GM18867 (cell line): ENCODE results near the gene EXT2.

Source experiments
- ATAC-seq: cut with Tn5 transposase; IDR thresholded peaks from one replicate; pipeline ENCODE4 v1.9.1; 2021; ENCODE audit warnings: mild to moderate bottlenecking, moderate library complexity; ENCODE audit not compliant: unreplicated experiment

The EXT2 gene

DNA sequence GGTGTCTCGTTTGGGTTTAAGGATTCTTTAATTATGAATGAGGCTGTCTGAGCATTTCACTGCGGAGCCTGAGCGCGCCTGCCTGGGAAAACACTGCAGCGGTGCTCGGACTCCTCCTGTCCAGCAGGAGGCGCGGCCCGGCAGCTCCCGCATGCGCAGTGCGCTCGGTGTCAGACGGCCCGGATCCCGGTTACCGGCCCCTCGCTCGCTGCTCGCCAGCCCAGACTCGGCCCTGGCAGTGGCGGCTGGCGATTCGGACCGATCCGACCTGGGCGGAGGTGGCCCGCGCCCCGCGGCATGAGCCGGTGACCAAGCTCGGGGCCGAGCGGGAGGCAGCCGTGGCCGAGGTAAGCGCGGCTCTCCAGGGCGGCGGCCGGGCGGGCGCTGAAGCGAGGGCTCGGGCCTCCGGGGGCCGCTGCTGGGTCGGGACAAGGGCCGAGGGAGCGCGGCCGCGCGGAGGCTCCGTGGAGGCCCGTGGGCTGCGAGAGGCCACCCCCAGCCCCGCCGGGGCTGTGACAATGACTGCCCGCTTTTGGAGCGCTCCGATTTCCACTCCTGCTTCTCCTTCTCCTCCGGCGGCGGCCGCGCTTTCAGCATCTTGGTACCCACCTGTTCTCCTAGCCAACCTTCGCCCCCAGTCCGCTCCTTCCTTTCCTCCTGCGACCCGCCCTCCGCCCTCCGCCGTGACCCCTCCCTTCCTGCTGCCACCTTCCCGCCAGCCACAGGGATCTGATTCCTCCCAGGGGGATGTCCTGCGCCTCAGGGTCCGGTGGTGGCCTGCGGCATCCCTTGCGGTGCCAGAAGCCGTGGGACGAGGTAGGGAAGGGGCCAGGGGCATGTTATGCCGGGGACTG, at the start of gene EXT2:
Gene EXT2 (plus strand): TSS at position 173 of the 854 bp plus-strand sequence. CDS start 12,035 bp downstream, outside the sequence.
- peak; percentile 96 for ATAC-seq

DNA sequence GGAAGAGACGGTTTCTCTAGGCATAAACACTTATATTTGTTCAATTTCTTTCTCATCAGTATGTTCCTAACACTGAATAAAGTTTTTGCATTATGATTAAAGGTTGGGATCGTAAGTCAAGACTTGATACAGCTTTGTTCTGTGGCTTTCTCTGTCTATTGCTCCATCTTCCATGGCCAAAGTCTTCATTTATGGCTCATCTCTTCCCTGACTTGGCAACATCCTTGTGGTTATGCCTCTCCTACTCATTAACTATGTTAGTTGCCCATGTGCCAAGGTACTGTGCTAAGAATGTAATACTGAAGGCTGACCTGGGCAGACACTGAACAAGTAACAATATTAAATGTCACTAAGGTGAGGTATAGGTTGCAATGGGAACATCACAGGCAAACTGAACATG, 49.3 kb upstream of the EXT2 start:
- no peak for ATAC-seq

DNA sequence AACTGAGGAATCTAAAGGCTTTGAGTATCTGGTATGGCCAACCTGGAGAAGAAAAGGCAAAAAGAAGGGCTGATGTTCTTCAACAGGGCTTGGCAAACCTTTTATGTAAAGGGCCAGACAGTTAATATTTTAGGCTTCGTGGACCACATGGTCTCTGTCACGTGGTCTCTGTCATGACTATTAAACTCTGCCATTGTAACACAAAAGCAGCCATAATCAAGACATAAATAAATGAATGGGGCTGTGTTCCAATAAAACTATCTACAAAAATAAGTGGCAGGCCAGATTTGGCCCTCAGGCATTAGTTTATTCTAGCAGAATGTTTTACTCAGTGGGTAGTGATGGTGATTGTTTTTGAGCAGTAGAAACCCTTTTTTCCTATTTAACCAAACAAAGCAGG, 48.2 kb upstream of the EXT2 start:
- no peak for ATAC-seq

DNA sequence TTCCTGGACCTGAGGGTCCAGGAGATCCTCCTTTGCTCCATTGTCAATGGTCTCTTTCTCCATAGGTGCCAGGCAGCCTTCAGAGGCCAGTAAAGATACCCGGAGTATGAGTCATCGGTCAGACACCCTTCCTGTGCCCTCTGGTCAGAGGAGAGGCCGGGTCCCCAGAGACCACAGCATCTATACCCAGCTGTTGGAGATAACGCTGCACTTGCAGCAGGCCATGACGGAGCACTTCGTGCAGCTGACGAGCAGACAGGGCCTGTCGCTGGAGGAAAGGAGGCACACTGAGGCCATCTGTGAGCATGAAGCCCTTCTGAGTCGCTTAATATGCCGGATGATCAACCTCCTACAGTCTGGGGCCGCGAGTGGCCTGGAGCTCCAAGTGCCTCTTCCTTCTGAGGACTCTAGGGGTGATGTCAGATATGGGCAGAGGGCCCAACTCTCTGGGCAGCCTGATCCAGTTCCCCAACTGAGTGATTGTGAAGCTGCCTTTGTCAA, 47.5 kb upstream of the EXT2 start, which contains the start of gene ACCSL:
Gene ACCSL (plus strand): TSS at position 51 of the 501 bp plus-strand sequence. CDS start 56 bp downstream, at position 107.
- no peak for ATAC-seq

DNA sequence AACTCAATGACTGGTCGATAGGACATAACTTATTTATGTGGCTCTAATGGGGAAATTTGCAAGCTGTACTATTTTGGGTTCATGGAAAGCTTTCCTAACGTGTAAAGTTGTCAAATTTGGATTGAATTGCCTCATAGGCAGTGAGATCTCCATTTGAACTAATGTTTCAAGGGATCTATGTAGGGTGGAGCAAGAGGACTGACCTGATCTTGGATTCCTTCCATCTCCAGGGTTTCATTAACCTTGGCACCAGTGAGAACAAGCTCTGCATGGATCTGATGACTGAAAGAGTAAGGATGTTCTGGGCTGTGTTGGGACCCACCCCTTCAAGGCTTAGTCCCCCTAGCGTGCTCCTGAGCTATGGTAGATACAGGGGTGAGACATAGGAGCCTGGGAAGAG, 45.6 kb upstream of the EXT2 start:
- ATAC-seq = no peak

DNA sequence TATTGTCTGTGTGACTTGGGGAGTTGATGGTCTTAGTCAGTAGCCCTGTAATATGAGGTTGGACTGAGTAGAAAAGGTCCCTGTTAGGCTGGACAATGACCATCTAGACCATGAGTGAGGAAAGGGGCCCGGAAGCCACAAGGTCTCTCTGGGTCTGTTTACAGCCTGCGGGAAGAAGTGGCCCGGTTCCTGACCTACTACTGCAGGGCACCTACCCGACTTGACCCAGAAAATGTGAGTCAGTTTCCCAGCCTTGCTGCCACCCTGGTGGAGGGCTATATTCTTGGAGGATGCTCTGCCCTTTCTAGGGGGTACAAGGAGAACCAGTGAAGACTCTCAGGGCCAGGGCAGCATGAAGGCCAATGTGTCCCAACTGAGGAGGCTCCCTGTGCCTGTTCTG, 44.3 kb upstream of the EXT2 start:
- ATAC-seq = no peak

DNA sequence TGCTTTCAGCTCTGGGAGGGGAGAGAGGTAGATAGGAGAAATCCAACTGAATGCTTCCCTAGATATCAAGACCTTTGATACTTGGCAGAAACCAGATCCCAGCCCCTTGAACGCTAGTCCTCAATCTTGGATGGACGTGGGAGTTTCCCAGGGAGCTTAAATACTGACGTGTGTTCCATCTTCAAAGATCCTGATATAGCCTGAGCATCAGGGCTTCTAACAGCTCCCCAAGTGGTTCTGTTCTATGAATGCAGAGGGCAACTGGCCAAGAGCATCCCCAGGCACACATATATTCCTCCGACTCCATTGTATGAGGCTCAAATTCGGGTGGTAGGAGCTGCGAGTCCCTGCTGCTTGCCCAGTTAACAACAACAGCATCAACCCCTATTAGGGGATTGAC, 38.1 kb upstream of the EXT2 start:
- ATAC-seq = no peak

DNA sequence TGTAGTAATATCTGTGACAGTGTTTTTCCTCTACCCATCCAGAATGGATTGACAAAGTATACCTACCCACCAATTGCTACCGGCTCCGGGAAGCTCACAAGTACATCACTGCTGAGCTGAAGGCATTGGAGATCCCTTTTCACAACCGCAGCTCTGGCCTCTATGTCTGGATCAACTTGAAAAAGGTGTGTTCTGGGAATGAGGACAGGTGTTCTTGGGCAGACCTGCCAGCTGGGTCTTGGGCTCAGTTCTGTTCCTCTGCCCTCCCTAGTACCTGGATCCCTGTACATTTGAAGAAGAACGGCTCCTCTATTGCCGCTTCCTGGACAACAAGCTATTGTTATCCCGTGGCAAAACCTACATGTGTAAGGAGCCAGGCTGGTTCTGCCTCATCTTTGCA, 37.2 kb upstream of the EXT2 start:
- ATAC-seq = no peak

DNA sequence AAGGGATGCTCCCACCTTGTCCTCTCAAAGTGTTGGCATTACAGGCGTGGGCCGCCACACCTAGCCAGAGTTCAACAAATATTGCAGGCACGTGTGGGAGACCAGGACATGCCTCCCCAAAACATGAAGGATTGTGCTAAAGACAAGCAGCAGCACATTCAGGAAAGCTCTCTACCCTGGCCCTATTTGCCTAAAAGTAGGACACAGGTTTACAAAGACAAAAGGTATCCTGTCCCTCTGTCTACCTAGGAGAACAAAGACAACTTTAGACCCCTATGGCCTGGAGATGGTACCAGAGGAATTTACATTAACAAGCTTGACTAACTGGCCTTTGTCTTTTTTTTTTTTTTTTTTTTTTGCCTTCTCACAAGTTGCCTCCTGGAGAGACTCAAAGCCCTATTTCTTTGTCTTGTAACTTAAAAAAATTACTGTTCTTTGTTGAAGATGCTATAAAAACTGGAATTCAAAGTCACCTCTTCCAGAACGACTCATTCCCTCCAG, 30.3 kb upstream of the EXT2 start:
- no peak for ATAC-seq

DNA sequence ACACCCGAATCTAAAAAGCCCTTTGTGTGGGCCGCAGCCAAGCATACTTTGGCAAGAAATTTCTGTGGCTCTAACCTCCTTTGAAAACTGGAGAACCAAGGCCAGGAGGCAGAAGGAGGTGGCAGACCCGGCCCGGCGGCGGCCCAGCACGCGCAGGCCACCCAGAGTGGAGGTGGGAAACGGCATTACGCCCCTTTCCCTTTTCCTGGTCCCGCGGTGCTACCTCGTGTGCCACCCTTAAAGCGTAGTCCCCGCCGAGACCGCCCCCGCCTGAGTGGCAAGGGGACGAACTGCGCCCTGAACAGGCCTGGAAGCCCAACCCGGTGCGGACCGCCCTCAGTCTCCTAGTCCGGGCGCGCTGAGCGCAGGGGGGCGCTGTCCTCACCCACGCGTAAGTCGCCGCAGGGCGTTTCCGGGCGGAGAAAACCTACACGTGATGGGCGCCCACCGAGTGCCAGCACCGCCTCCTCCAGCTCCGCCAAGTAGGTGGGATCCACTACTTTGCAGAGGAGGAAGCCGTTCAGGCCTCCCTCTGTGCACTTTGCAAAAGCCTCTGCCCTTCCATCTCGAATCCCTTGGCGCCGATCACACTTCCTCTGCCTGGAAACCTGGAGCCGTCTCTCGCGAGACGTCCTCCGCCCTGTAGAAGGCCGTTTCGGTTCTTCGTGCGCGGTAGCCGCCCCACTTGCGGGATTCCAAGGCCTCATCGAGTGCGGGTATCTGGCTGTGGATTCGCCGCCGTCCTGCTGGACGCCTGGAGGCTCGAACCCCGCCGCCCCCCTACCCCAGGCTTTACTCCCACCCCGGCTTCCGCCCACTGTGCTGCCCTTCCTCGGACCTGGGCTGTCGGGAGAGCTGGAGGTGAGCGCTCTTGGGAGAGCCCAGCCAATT, 29.4 kb upstream of the EXT2 start, which contains the start of gene ACCS:
Gene ACCS (plus strand): TSS at position 430 of the 891 bp plus-strand sequence. CDS start 1,358 bp downstream, outside the sequence.
- ATAC-seq = peak; percentile 97

DNA sequence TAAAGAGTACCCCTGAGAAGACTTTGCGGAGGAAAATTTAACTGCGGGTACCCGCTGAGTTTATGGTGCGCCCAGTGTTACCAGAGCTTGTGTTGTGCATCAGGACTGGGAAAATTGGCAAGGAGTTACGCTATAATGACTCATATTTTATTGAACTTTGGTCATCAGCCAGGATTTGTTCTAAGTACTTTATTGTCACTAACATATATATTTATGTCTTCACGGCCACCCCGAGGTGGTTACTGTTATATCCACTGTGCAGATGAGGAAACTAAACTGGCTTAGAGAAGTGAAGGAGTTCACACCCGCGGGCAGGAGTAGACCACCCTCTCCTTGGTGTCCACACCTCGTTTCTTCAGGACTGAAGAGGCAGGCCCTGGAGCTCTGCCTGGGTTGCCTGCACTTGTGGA, 28.7 kb upstream of the EXT2 start:
- no peak for ATAC-seq

DNA sequence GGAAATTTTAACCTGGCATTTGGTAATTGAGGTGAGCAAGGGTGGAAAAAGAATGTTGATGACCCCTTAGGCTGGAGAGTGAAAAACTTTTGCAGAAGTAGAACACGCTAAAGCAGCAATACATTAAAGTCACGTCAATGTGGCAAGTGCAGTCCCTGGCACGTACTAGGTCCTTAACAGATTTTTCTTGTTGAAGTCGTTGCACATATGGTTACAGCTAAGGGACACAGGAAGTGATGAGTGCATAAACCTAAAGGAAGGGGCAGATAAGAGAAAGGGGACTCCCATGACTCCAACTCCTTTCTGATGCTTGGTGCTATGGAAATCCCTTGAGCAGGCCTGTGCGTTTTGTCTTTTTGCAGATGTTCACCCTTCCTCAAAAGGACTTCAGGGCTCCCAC, 28.2 kb upstream of the EXT2 start:
- ATAC-seq = no peak

DNA sequence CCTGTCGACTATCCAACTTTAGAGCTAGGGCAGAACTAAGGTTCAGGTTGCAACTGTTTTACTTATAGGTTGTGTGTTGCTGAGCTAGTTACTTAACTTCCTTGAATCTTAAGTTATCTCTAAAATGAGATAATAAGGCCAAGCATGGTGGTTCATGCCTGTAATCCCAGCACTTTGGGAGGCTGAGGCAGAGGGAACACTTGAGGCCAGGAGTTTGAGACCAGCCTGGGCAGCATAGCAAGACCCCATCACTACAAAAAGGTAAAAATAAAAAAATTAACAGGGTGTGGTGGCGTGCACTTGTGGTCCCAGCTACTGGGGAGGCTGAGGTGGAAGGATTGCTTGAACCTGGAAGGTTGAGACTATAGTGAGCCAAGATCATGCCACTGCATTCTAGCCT, 27.3 kb upstream of the EXT2 start:
- ATAC-seq = no peak

DNA sequence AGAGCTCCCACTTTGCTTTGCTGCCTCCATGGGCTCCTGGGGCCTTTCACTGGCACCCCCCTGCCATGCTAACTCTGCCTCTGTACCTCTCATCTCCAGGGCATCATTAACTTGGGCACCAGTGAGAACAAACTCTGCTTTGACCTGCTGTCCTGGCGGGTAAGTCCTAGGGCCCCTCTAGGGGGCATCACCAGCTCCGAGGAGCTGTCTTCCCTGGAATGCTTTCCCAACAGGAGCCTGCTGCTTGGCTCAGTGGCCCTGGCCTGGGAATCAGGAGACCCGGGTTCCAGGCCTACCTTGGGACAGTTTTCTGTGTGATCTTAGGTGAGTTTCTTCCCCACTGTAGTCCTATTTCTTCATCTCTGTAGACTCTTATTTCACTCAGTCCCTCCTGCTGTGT, 24.3 kb upstream of the EXT2 start:
- ATAC-seq = no peak

DNA sequence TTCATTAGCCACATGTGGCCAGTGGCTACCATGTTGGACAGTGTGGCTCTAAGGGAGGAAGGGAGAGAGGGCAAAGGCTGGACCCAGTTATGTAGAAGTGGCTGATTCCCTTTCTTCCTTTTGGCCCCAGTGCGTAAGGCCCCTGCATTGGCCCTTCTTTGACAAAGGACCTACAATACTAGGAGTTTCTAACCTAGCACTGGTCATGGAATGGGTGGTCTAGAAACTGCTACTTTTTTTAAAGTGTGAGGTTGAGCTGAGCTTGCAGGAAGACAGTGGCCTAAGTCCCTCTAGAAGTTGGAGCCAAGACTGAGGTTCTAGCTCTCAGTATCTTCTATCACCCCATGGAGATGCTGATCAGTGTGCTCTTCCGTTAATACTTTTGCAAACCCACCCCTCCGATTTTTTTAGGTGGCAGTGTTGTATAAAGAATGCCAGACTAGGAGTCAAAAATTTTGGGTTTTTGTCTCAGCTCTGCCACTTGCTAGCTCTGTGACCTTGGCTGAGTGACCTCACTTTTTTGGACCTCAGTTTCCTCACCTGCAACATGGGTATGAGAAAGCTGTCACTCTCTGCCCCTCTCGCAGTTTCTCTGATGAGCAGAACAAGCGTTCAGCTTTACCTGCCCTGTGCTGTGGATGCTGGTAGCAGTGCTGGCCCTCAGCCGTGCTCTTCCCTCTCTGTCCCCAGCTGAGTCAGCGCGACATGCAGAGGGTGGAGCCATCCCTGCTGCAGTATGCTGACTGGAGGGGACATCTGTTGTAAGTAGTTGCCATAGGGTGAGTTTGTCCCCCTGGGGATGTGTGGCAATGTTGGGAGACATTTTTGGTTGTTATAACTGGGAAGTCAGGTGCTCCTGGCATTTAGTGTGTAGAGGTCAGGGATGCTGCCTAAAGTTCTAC, 22.5 kb upstream of the EXT2 start:
- ATAC-seq = no peak

DNA sequence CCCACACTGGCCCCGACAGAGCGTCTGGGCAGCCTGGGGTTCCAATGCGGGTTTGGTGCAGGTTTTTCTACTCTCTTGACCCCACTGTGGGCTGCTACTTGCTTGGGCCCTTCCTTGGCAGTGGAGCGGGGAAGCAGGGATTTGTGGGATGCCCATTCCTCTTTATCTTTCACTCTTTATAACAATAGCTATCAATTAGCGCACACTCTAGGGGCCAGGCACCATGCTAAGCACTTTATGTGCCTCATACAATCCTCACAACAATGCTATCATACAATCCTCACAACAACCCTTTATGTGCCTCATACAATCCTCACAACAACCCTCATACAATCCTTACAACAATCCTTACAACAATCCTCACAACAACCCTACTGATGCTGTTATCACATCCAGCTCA, 16.7 kb upstream of the EXT2 start:
- no peak for ATAC-seq

DNA sequence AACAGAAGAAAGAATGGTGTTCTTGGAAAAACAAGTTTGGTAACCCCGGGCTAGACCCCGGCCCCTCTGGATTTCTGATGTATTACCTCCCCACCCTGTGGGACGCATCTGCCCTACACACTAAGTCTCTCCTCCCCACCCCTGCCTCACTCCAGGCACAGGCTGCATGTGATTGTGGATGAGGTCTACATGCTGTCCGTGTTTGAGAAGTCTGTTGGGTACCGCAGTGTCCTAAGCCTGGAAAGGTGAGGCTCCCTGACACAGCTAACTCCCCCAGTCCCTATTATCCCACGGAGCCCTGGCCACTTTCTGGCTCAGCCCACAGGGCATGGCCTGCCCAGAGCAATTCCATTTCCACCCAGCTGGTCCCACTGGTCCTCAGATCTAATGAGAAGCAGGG, 16.1 kb upstream of the EXT2 start:
- ATAC-seq = no peak

DNA sequence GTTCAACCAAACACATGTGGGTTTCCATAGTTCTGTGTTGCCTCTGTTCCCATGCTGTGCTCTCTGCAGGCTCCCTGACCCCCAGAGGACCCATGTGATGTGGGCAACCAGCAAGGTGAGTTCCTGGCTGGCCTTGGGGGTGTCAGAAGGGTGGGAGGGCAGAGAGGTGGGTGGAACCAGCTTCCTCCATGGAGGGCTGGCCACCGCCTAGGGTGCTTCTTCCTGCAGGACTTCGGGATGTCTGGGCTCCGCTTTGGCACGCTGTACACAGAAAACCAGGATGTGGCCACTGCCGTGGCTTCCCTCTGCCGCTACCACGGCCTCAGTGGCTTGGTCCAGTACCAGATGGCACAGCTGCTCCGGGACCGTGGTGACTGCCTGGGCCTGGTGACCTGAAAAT, 14.5 kb upstream of the EXT2 start:
- ATAC-seq = no peak

DNA sequence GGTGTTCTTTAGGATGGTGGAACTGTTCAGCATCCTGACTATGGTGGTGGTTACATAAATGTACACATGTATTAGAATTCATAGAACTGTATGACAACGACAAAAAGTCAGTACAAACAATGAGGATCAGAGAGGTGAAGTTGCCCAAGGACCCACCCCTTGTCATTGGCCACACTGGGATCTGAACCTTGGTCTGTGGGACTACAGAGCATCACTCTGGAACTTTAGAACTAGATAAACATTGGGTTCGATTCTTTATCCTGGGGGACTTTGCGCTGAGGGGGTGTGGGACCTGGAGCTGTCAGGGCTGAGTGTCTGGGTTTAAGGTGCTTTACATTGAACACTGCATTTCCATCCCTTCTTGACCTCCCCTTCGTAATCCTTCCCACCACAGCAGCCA, 12.8 kb upstream of the EXT2 start:
- ATAC-seq = no peak

DNA sequence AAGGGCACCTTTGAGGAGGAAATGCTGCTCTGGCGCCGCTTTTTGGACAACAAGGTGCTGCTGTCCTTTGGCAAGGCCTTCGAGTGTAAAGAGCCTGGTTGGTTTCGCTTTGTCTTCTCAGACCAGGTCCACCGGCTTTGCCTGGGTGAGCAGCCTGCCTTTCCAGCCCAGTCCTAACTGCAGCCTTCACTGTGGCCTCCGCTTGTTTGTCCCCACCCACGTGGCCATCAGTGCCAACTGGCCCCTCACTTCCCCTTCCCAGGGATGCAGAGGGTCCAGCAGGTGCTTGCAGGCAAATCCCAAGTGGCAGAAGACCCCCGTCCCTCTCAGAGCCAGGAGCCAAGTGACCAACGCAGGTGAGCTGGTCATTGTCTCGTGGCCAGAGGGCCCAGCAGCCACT, 12.0 kb upstream of the EXT2 start:
- ATAC-seq = no peak
